Measurements from ENCODE around the gene CTNNA3. TPM values are rescaled to one million over a fixed set of nuclear protein-coding genes. Genes with fewer than 3 reads are reported as not detected.

The CTNNA3 gene
- total and polyA plus RNA-seq, 4 donors: under 0.01 to 39.8 (median 0.09) TPM

GRCh38 chr10:67259319-67259929 lies 436.6 kb downstream of the CTNNA3 start:
- ATAC-seq (ENCODE audit: insufficient read depth, low FRiP score) (no peak), DNase-seq (peak in 2 of 3 donors; percentile 15 to 64)
- H3K27ac ChIP-seq (ENCODE audit: low read depth in 1 of 2, low read length in 1 of 2): no peak overlapping the region
- no peak for TF ChIP-seq CTCF (IDR thresholded peaks at IDR 0.05; ENCODE audit: control extremely low read depth, extremely low read depth)
- H3K27me3 ChIP-seq (ENCODE audit: control insufficient read depth in 3 of 3, insufficient read depth in 3 of 3, low read length in 2 of 3): no peaks in the 10 kb centered on the region
- H3K4me3 ChIP-seq: no peak overlapping the region
- WGBS, 2 donors: 61 to 81% methylated on average over 4 of the region's 4 CpGs
- no peaks in the 10 kb centered on the region for H3K36me3 ChIP-seq (ENCODE audit: control insufficient read depth in 4 of 4, insufficient read depth in 4 of 4, low read length in 4 of 4)
- H3K4me1 ChIP-seq (ENCODE audit: control insufficient read depth in 5 of 5, insufficient read depth in 5 of 5, low read length in 5 of 5): peaks cover 0 to 11% (median 0%) of the 10 kb centered on the region in 5 donors
- H3K9me3 ChIP-seq (ENCODE audit: control insufficient read depth in 4 of 4, insufficient read depth in 3 of 4, low read length in 3 of 4): no peaks in the 10 kb centered on the region
- H3K9ac ChIP-seq (ENCODE audit: insufficient read depth in 1 of 2, low read length in 2 of 2): no peak overlapping the region

- ATAC-seq (ENCODE audit: insufficient read depth, low FRiP score) (no peak), DNase-seq (no peak)
- Histone ChIP-seq H3K4me3 (no peak overlapping the region), H3K36me3 (ENCODE audit: control insufficient read depth in 4 of 4, insufficient read depth in 4 of 4, low read length in 4 of 4) (no peaks in the 10 kb centered on the region), H3K27me3 (ENCODE audit: control insufficient read depth in 3 of 3, insufficient read depth in 3 of 3, low read length in 2 of 3) (no peaks in the 10 kb centered on the region), H3K9ac (ENCODE audit: insufficient read depth in 1 of 2, low read length in 2 of 2) (no peak overlapping the region), H3K27ac (ENCODE audit: low read depth in 1 of 2, low read length in 1 of 2) (no peak overlapping the region), H3K4me1 (ENCODE audit: control insufficient read depth in 5 of 5, insufficient read depth in 5 of 5, low read length in 5 of 5) (peaks cover 0 to 11% (median 0%) of the 10 kb centered on the region in 5 donors), H3K9me3 (ENCODE audit: control insufficient read depth in 4 of 4, insufficient read depth in 3 of 4, low read length in 3 of 4) (no peaks in the 10 kb centered on the region)
- 86 to 95% methylated on average over 4 of the region's 4 CpGs for WGBS, 2 donors
- no peak for TF ChIP-seq CTCF (IDR thresholded peaks at IDR 0.05; ENCODE audit: control extremely low read depth, extremely low read depth)
These were observed 438.4 kb downstream of the CTNNA3 start for GRCh38 chr10:67257427-67258144.

- no peaks in the 10 kb centered on the region for H3K9me3 ChIP-seq (ENCODE audit: control insufficient read depth in 4 of 4, insufficient read depth in 3 of 4, low read length in 3 of 4)
- H3K4me1 ChIP-seq (ENCODE audit: control insufficient read depth in 5 of 5, insufficient read depth in 5 of 5, low read length in 5 of 5): peaks cover 0 to 11% (median 0%) of the 10 kb centered on the region in 5 donors
- no peak overlapping the region for H3K27ac ChIP-seq (ENCODE audit: low read depth in 1 of 2, low read length in 1 of 2)
- H3K4me3 ChIP-seq: no peak overlapping the region
- TF ChIP-seq CTCF (IDR thresholded peaks at IDR 0.05; ENCODE audit: control extremely low read depth, extremely low read depth): no peak
- H3K9ac ChIP-seq (ENCODE audit: insufficient read depth in 1 of 2, low read length in 2 of 2): no peak overlapping the region
- H3K27me3 ChIP-seq (ENCODE audit: control insufficient read depth in 3 of 3, insufficient read depth in 3 of 3, low read length in 2 of 3): no peaks in the 10 kb centered on the region
- WGBS, 2 donors: 27 to 56% methylated on average over 2 of the region's 2 CpGs
- DNase-seq (peak in 2 of 3 donors; percentile 44 to 46), ATAC-seq (ENCODE audit: insufficient read depth, low FRiP score) (no peak)
- H3K36me3 ChIP-seq (ENCODE audit: control insufficient read depth in 4 of 4, insufficient read depth in 4 of 4, low read length in 4 of 4): no peaks in the 10 kb centered on the region
These were observed 439.0 kb downstream of the CTNNA3 start for GRCh38 chr10:67257018-67257417.
